Uterus (tissue), 4 donors: Measurements from ENCODE around the gene PRELP. TPM values are rescaled to one million over a fixed set of nuclear protein-coding genes. Genes with fewer than 3 reads are reported as not detected.
A peak's percentile ranks its signal among the peaks of the same experiment; 100 is the strongest.

Experiments used
- DNase-seq, 2 donors: peaks; one replicate each; pipeline ENCODE4 v3.0.0-alpha.2; 2019 to 2020
- H3K27ac ChIP-seq, 2 donors: fragments of 200-600 bp; sonication (generic); 1 replicate in 1 of 2; 2 replicates in 1 of 2; pipeline ENCODE4 v1.5.1; 2016 to 2018
- H3K27me3 ChIP-seq, 2 donors: fragments of 200-600 bp; sonication (generic); one replicate each; pipeline ENCODE4 v1.5.1; 2018 to 2019; ENCODE audit warnings: control low read depth in 1 of 2
- H3K36me3 ChIP-seq, 2 donors: fragments of 200-600 bp; sonication (generic); one replicate each; pipeline ENCODE4 v1.5.1; 2019; ENCODE audit warnings: control low read depth in 1 of 2
- H3K4me1 ChIP-seq, 2 donors: fragments of 200-600 bp; sonication (generic); one replicate each; pipeline ENCODE4 v1.5.1; 2018 to 2019; ENCODE audit warnings: control low read depth in 1 of 2
- H3K4me3 ChIP-seq, 2 donors: fragments of 200-600 bp; sonication (generic); 1 replicate in 1 of 2; 2 replicates in 1 of 2; pipeline ENCODE4 v1.5.1; 2018 to 2019; ENCODE audit warnings: mild to moderate bottlenecking in 1 of 2
- H3K9me3 ChIP-seq, 2 donors: fragments of 200-600 bp; sonication (generic); one replicate each; pipeline ENCODE4 v1.5.1; 2019; ENCODE audit warnings: control low read depth in 1 of 2
- POLR2A ChIP-seq, 2 donors: fragments of 450-650 bp; IDR thresholded peaks; one replicate each; pipeline ENCODE4 v1.6.1; 2016; ENCODE audit warnings: antibody characterized with exemption in 2 of 2, mild to moderate bottlenecking in 1 of 2, moderate library complexity in 1 of 2
- intact Hi-C: fragments of 100-400 bp; cut with DNase I; formaldehyde crosslinking; loops from one replicate; pipeline ENCODE4 v1.15.1; 2023; ENCODE audit warnings: low total_unique reads
- total RNA-seq, 4 donors: library from RNA; depleted of rRNA in 3 of 4; stranded (reverse); fragments of >200 nt in 3 of 4; gene quantifications; one replicate each; pipeline versions ENCODE4 v1.1.0 to v1.2.4, GENCODE V29; 2014 to 2023
- TF ChIP-seq, protein P1 (sequence below), 4 experiments: fragments of 200-600 bp in 2 of 4; fragments of 450-650 bp in 2 of 4; sonication (generic) in 2 of 4; IDR thresholded peaks; one replicate each; pipeline ENCODE4 v1.5.1; 2016 to 2019; ENCODE audit warnings: antibody characterized with exemption in 4 of 4, mild to moderate bottlenecking in 2 of 4, moderate library complexity in 1 of 4
- donor health status: DM: yes; HTN: yes; CAD: no.

Gene PRELP
- total RNA-seq = 100 to 1,000 TPM in 1 of 4 donors, 10 to 100 TPM in 2, 1 to 10 TPM in 1; 6.2 to 117 (median 56.6) TPM

DNA sequence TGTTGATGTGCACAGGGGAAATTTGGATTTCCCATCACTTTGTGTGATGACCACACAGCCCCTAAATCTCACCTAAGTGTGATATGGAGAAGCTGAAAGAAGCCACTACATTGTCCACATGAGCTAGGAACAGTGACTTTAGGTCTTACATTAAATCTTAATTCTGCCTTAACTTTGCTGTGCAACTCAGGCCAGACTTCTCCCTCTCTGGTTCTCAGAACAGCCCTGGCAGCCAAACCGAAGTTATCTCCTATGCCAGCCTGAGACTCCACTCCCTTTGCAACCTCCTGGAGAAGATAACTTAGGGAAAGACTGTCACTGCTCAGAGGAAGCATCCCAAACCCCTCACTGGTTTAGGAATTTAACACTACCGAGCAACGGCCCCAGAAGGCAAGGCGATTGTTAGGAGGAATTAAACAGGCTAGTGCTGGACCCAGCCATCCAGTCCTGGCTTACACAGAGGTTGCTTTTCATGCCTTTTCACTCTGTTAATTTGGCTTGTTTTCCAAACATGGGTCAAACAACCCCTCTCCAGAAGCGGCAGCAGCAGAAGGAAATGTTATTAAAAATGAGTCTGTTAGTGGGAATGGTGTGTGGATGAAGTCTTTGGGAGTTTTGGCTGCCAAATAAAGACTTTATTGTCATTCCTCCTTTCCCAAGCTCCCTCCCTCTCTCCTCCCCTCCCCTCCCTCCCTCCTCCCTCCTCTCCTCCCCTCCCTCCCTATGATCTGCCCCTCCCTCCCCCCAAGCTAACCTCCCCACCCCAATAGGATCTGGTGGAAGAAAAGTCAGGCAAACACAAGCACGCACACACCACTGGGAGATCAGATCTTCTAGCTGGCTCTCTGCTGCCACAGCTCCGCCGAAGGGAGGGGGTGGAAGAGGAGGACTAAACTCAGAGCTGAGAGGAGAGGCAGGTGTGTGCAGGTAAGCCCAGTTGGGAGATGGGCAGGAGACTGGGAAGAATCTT lies at the start of gene PRELP:
Gene PRELP, plus strand, starts transcription at position 795 of the 970 bp plus-strand sequence. CDS start 7,379 bp downstream, outside the sequence.
- peak; percentile 56 to 72 for TF ChIP-seq POLR2A (IDR thresholded peaks at IDR 0.05)
- TF ChIP-seq, protein P1, sequence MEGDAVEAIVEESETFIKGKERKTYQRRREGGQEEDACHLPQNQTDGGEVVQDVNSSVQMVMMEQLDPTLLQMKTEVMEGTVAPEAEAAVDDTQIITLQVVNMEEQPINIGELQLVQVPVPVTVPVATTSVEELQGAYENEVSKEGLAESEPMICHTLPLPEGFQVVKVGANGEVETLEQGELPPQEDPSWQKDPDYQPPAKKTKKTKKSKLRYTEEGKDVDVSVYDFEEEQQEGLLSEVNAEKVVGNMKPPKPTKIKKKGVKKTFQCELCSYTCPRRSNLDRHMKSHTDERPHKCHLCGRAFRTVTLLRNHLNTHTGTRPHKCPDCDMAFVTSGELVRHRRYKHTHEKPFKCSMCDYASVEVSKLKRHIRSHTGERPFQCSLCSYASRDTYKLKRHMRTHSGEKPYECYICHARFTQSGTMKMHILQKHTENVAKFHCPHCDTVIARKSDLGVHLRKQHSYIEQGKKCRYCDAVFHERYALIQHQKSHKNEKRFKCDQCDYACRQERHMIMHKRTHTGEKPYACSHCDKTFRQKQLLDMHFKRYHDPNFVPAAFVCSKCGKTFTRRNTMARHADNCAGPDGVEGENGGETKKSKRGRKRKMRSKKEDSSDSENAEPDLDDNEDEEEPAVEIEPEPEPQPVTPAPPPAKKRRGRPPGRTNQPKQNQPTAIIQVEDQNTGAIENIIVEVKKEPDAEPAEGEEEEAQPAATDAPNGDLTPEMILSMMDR (IDR thresholded peaks at IDR 0.05) = no peak
- DNase-seq = peak; percentile 69 to 91
- no peaks in the 10 kb centered on the region for H3K36me3 ChIP-seq
- intact Hi-C loops = no loop called here
- no peaks in the 10 kb centered on the region for H3K27me3 ChIP-seq
- H3K27ac ChIP-seq = peak within 1 kb of the TSS; percentile 91 to 98
- H3K4me3 ChIP-seq = peak within 1 kb of the TSS; percentile 64 to 68
- H3K4me1 ChIP-seq = peaks cover 0 to 7% of the 10 kb centered on the region in 2 donors
- H3K9me3 ChIP-seq = no peaks in the 10 kb centered on the region

DNA sequence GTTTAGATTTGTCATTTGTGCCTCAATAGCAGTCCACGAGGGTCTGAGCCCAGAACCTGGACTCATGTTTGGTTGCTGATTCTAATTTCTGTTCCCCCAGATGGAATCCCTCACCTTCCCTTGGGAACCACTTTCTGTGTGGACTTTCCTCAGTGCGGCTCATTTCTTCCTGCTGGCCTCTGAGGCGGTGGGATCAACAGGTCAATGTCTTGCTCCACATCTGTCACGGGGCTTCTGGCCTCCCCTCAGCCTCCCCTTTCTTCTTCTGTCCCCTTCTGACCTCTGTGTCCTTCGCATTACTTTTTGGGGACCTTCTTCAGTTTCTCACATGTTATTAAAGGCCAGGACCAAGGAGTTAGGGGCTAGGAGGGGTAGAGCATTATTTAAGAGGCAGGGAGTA lies 49.2 kb upstream of the PRELP start:
- peak overlapping the region; percentile 36 to 51 for H3K27ac ChIP-seq
- no peak for DNase-seq
- intact Hi-C loops = no loop called here

DNA sequence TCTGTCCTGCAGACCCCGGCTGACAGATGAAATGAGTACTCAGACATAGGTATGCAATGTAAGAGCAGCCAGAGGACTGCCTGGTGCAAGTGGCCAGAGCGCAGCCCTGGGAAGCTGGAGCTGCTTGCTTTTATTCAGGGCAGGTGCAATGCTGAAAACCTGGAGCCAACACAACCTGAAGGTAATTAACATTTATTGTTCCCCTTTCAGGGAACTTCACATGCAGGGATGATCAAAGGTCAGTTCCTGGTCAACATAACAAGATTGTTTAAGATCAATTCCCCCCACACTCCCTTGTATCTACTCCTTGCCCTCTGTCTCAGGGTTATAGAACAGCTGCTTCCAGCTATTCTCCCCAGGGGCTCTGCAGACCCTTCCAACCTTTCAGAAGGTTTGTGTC lies 48.7 kb upstream of the PRELP start:
- intact Hi-C loops = no loop called here
- no peak overlapping the region for H3K4me3 ChIP-seq
- no peaks in the 10 kb centered on the region for H3K27me3 ChIP-seq
- no peaks in the 10 kb centered on the region for H3K36me3 ChIP-seq
- H3K4me1 ChIP-seq = no peaks in the 10 kb centered on the region
- no peak overlapping the region for H3K27ac ChIP-seq
- TF ChIP-seq, protein P1 (IDR thresholded peaks at IDR 0.05) = no peak
- no peak for TF ChIP-seq POLR2A (IDR thresholded peaks at IDR 0.05)
- DNase-seq = no peak
- no peaks in the 10 kb centered on the region for H3K9me3 ChIP-seq

More for the DNA sequence above, 49.2 kb upstream of the PRELP start:
- no peaks in the 10 kb centered on the region for H3K4me1 ChIP-seq
- no peaks in the 10 kb centered on the region for H3K36me3 ChIP-seq
- H3K9me3 ChIP-seq = no peaks in the 10 kb centered on the region
- TF ChIP-seq, protein P1 (IDR thresholded peaks at IDR 0.05) = no peak
- no peak for TF ChIP-seq POLR2A (IDR thresholded peaks at IDR 0.05)
- no peaks in the 10 kb centered on the region for H3K27me3 ChIP-seq
- H3K4me3 ChIP-seq = no peak overlapping the region

DNA sequence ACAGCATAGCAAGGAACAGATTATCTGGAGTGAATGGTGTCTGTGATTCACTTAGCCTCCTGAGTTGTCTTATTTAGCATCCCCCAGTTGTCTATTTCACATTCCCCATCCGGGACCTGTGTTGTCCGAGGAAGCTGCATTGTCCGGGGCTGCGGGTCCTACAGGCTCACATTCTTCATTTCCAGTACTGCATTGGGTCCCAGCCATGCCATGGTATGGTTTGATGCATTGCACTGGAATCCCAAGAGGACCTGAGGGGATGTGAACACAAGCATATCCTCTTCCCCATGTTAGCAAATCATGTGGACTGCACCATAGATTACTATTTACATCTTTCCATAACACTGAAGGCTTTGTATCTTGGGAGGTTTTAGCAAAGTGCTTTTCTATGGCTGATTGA lies 48.2 kb upstream of the PRELP start:
- intact Hi-C loops = no loop called here
- Histone ChIP-seq H3K4me3 (no peak overlapping the region), H3K36me3 (no peaks in the 10 kb centered on the region), H3K4me1 (no peaks in the 10 kb centered on the region), H3K27ac (no peak overlapping the region), H3K9me3 (no peaks in the 10 kb centered on the region), H3K27me3 (no peaks in the 10 kb centered on the region)
- TF ChIP-seq, protein P1 (IDR thresholded peaks at IDR 0.05) = no peak
- no peak for TF ChIP-seq POLR2A (IDR thresholded peaks at IDR 0.05)
- no peak for DNase-seq

DNA sequence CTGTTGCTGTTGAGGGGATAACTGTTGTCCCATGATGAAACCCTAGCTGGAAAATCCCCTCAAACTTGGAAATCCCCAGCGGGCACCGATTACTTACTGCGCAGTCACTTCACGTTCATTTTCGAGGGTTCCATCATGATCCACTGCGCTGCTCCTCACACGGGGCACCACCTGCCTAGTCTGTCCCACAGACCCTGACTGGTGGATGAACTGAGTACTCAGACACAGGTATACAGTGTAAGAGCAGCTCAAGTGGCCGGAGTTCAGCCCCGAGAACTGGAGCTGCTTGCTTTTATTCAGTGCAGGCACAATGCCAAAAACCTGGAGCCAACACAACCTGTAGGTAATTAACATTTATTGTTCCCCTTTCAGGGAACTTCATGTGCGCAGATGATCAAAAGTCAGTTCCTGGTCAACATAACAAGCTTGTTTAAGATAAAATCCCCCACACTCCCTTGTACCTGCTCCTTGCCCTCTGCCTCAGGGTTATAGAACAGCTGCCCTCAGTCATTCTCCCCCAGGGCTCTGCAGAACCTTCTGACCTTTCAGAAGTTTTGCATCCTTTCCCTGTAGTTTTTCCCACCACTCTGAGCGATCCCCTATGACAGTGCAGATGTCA lies 46.5 kb upstream of the PRELP start:
- Histone ChIP-seq H3K27ac (no peak overlapping the region), H3K4me1 (no peaks in the 10 kb centered on the region), H3K27me3 (no peaks in the 10 kb centered on the region), H3K4me3 (no peak overlapping the region), H3K36me3 (no peaks in the 10 kb centered on the region), H3K9me3 (no peaks in the 10 kb centered on the region)
- no peak for DNase-seq
- intact Hi-C loops = no loop called here
- TF ChIP-seq POLR2A (IDR thresholded peaks at IDR 0.05) = peak in 1 of 2 donors; percentile 18
- TF ChIP-seq, protein P1 (IDR thresholded peaks at IDR 0.05) = no peak
